H1 (cell line): ENCODE data around the gene LPP. TPM values are rescaled to one million over a fixed set of nuclear protein-coding genes. Genes with fewer than 3 reads are reported as not detected.

Experiments used
- CTCF ChIA-PET: fragments of 300-600 bp; sonication (Branson Sonifier 250); formaldehyde crosslinking; loops from one replicate; lab custom pipeline; 2021; ENCODE audit not compliant: partially characterized antibody; lab: Charles Lee
- POLR2A ChIA-PET: fragments of 300-600 bp; sonication (Branson Sonifier 250); formaldehyde crosslinking; loops from one replicate; lab custom pipeline; 2021; ENCODE audit warnings: inconsistent platforms; ENCODE audit not compliant: partially characterized antibody; lab: Charles Lee
- DNase-seq, 2 experiments: peaks; one replicate each; pipeline versions ENCODE4 v3.0.0 to v3.0.0-alpha.2; 2010 to 2022; ENCODE audit warnings: low spot score in 2 of 2, low read depth in 1 of 2, mixed read lengths in 1 of 2
- FAIRE-seq: peaks from 2 replicates; lab custom pipeline; 2011; peaks lifted over from hg19 to GRCh38; lab: Jason Lieb, UNC
- H2AFZ ChIP-seq: 2 replicates; pipeline ENCODE4 v1.8.1; 2012; ENCODE audit warnings: low read length, inconsistent platforms
- H2AK5ac ChIP-seq: 2 replicates; pipeline ENCODE4 v1.6.1; 2013; ENCODE audit warnings: low read depth, low read length
- H2BK120ac ChIP-seq: replicated peaks from 2 replicates; pipeline ENCODE3; 2013; ENCODE audit warnings: low read depth, low read length, inconsistent platforms
- H2BK12ac ChIP-seq: 2 replicates; pipeline ENCODE4 v1.6.1; 2013; ENCODE audit warnings: low read depth, low read length
- H2BK15ac ChIP-seq: 2 replicates; pipeline ENCODE4 v1.6.1; 2013; ENCODE audit warnings: low read length
- H2BK20ac ChIP-seq: 2 replicates; pipeline ENCODE4 v1.6.1; 2013; ENCODE audit warnings: low read length
- H2BK5ac ChIP-seq: 2 replicates; pipeline ENCODE4 v1.6.1; 2013; ENCODE audit warnings: low read depth, low read length
- H3K14ac ChIP-seq: 2 replicates; pipeline ENCODE4 v1.6.1; 2013; ENCODE audit warnings: inconsistent platforms; ENCODE audit not compliant: insufficient read length
- H3K18ac ChIP-seq: 2 replicates; pipeline ENCODE4 v1.6.1; 2013; ENCODE audit warnings: low read length; ENCODE audit errors: extremely low read depth
- H3K23ac ChIP-seq: 2 replicates; pipeline ENCODE4 v1.6.1; 2013; ENCODE audit warnings: inconsistent platforms; ENCODE audit not compliant: insufficient read length
- H3K23me2 ChIP-seq: 2 replicates; pipeline ENCODE4 v1.6.1; 2013; ENCODE audit warnings: low read depth, low read length
- H3K27ac ChIP-seq: 2 replicates; pipeline ENCODE4 v1.6.1; 2011; ENCODE audit warnings: low read depth, low read length, inconsistent platforms
- H3K27me3 ChIP-seq, 4 experiments: replicated peaks in 1 of 4; 1 replicate in 1 of 4; 2 replicates in 3 of 4; pipeline versions ENCODE4 v1.6.1 to v1.8.1; 2011 to 2013; ENCODE audit warnings: low read length in 3 of 4, mild to moderate bottlenecking in 3 of 4, inconsistent platforms in 2 of 4, mixed read lengths in 2 of 4, moderate library complexity in 1 of 4; ENCODE audit not compliant: control insufficient read depth in 3 of 4, insufficient read depth in 3 of 4; ENCODE audit errors: extremely low read depth in 1 of 4
- H3K36me3 ChIP-seq, 4 experiments: 2 replicates each; pipeline versions ENCODE4 v1.6.1 to v1.8.1; 2011 to 2013; ENCODE audit warnings: mild to moderate bottlenecking in 4 of 4, low read length in 3 of 4, moderate library complexity in 2 of 4, control low read depth in 1 of 4, inconsistent platforms in 1 of 4; ENCODE audit not compliant: insufficient read depth in 4 of 4, control insufficient read depth in 2 of 4
- H3K4ac ChIP-seq: replicated peaks from 2 replicates; pipeline ENCODE3; 2013; ENCODE audit warnings: low read length, low read depth, mixed read lengths, inconsistent platforms; ENCODE audit not compliant: insufficient read length
- H3K4me1 ChIP-seq, 4 experiments: replicated peaks in 1 of 4; 1 replicate in 1 of 4; 2 replicates in 3 of 4; pipeline versions ENCODE4 v1.6.1 to v1.8.1; 2011 to 2013; ENCODE audit warnings: low read length in 3 of 4, inconsistent platforms in 2 of 4, mixed read lengths in 1 of 4; ENCODE audit not compliant: insufficient read depth in 4 of 4, control insufficient read depth in 3 of 4
- H3K4me2 ChIP-seq, 2 experiments: 2 replicates each; pipeline versions ENCODE4 v1.6.1 to v1.8.1; 2011 to 2013; ENCODE audit warnings: low read depth in 2 of 2, low read length in 2 of 2, control low read depth in 1 of 2, inconsistent platforms in 1 of 2, mild to moderate bottlenecking in 1 of 2; ENCODE audit not compliant: insufficient read depth in 1 of 2
- H3K4me3 ChIP-seq, 4 experiments: fragments of 200-600, 300-600 bp in 1 of 4; sonication (generic), shearing (Covaris generic), sonication (Bioruptor Twin) in 1 of 4; 2 replicates each; pipeline versions ENCODE4 v1.5.1 to v1.8.1; 2011 to 2016; ENCODE audit warnings: low read length in 4 of 4, low read depth in 3 of 4, control low read depth in 2 of 4, inconsistent platforms in 2 of 4, mild to moderate bottlenecking in 2 of 4, mixed read lengths in 1 of 4, moderate library complexity in 1 of 4; ENCODE audit not compliant: insufficient read depth in 2 of 4; ENCODE audit errors: extremely low read depth in 1 of 4
- H3K56ac ChIP-seq: replicated peaks from 2 replicates; pipeline ENCODE3; 2013; ENCODE audit warnings: low read depth, mild to moderate bottlenecking, mixed read lengths, low read length, inconsistent platforms; ENCODE audit not compliant: insufficient read length
- H3K79me1 ChIP-seq: 2 replicates; pipeline ENCODE4 v1.6.1; 2013; ENCODE audit warnings: low read depth, low read length, control low read depth
- H3K79me2 ChIP-seq, 2 experiments: 2 replicates each; pipeline versions ENCODE4 v1.6.1 to v1.8.1; 2012 to 2013; ENCODE audit warnings: low read length in 2 of 2, mild to moderate bottlenecking in 2 of 2, inconsistent platforms in 1 of 2; ENCODE audit not compliant: insufficient read depth in 2 of 2, control insufficient read depth in 1 of 2
- H3K9ac ChIP-seq, 4 experiments: replicated peaks in 1 of 4; 1 replicate in 1 of 4; 2 replicates in 3 of 4; pipeline versions ENCODE4 v1.6.1 to v1.8.1; 2011 to 2013; ENCODE audit warnings: low read depth in 3 of 4, low read length in 3 of 4, control low read depth in 2 of 4, mild to moderate bottlenecking in 2 of 4, moderate library complexity in 2 of 4, inconsistent platforms in 1 of 4; ENCODE audit errors: extremely low read depth in 1 of 4
- H3K9me3 ChIP-seq, 2 experiments: 2 replicates each; pipeline versions ENCODE4 v1.6.1 to v1.8.1; 2012 to 2013; ENCODE audit warnings: mild to moderate bottlenecking in 2 of 2, moderate library complexity in 2 of 2, control low read depth in 1 of 2, inconsistent platforms in 1 of 2, low read depth in 1 of 2, low read length in 1 of 2, mixed read lengths in 1 of 2; ENCODE audit not compliant: insufficient read depth in 2 of 2
- H4K20me1 ChIP-seq, 2 experiments: replicated peaks in 1 of 2; 2 replicates each; pipeline versions ENCODE3 to v1.8.1; 2011 to 2013; ENCODE audit warnings: inconsistent platforms in 2 of 2, low read length in 2 of 2, mild to moderate bottlenecking in 1 of 2; ENCODE audit not compliant: insufficient read depth in 2 of 2, control insufficient read depth in 1 of 2
- H4K5ac ChIP-seq: 2 replicates; pipeline ENCODE4 v1.6.1; 2013; ENCODE audit warnings: low read length, low read depth, mixed read lengths, inconsistent platforms; ENCODE audit not compliant: insufficient read length
- H4K8ac ChIP-seq: 2 replicates; pipeline ENCODE4 v1.8.0; 2013; ENCODE audit warnings: mild to moderate bottlenecking, moderate library complexity, low read length, inconsistent platforms; ENCODE audit not compliant: insufficient read depth; ENCODE audit errors: extremely low read depth
- H4K91ac ChIP-seq: replicated peaks from 2 replicates; pipeline ENCODE3; 2013; ENCODE audit warnings: low read length, mixed read lengths, inconsistent platforms; ENCODE audit not compliant: insufficient read length
- CTCF ChIP-seq, 3 experiments: IDR thresholded peaks; 1 replicate in 2 of 3; 2 replicates in 1 of 3; pipeline versions ENCODE4 v1.5.1 to v1.6.1; 2011; ENCODE audit warnings: low read length in 3 of 3, mild to moderate bottlenecking in 3 of 3, inconsistent platforms in 2 of 3, low read depth in 1 of 3, moderate library complexity in 1 of 3; ENCODE audit not compliant: insufficient read depth in 1 of 3; ENCODE audit errors: control extremely low read depth in 1 of 3
- EGR1 ChIP-seq: IDR thresholded peaks from 2 replicates; pipeline ENCODE4 v1.6.1; 2011; ENCODE audit warnings: low read depth, low read length, borderline replicate concordance
- EP300 ChIP-seq, 2 experiments: IDR thresholded peaks; 1 replicate in 1 of 2; 2 replicates in 1 of 2; pipeline ENCODE4 v1.6.1; 2011 to 2012; ENCODE audit warnings: low read depth in 2 of 2, low read length in 2 of 2, mild to moderate bottlenecking in 2 of 2, borderline replicate concordance in 1 of 2, inconsistent platforms in 1 of 2, moderate library complexity in 1 of 2
- EZH2 ChIP-seq: fragments of 200-600 bp; sonication (generic); IDR thresholded peaks from 2 replicates; pipeline ENCODE4 v1.7.1; 2012; ENCODE audit warnings: low read depth, mild to moderate bottlenecking, moderate library complexity, low read length, inconsistent platforms; ENCODE audit not compliant: severe bottlenecking
- FOSL1 ChIP-seq: IDR thresholded peaks from 2 replicates; pipeline ENCODE4 v1.6.1; 2011; ENCODE audit warnings: mild to moderate bottlenecking, low read depth, low read length, moderate library complexity; ENCODE audit not compliant: insufficient read depth
- HDAC6 ChIP-seq: IDR thresholded peaks from one replicate; pipeline ENCODE4 v1.7.1; 2012; ENCODE audit warnings: low read depth, mild to moderate bottlenecking, inconsistent platforms, low read length, moderate library complexity
- KDM4A ChIP-seq: IDR thresholded peaks from one replicate; pipeline ENCODE4 v1.7.1; 2012; ENCODE audit warnings: low read depth, mild to moderate bottlenecking, moderate library complexity, low read length, inconsistent platforms; ENCODE audit not compliant: severe bottlenecking
- SP4 ChIP-seq: IDR thresholded peaks from 2 replicates; pipeline ENCODE4 v1.6.1; 2012; ENCODE audit warnings: low read length, inconsistent platforms
- TAF1 ChIP-seq: IDR thresholded peaks from 2 replicates; pipeline ENCODE4 v1.6.1; 2011; ENCODE audit warnings: mild to moderate bottlenecking, low read depth, low read length
- TBP ChIP-seq: IDR thresholded peaks from 2 replicates; pipeline ENCODE4 v1.6.1; 2011; ENCODE audit warnings: low read depth, low read length, improper control_type of control experiment
- TEAD4 ChIP-seq: IDR thresholded peaks from 2 replicates; pipeline ENCODE4 v1.6.1; 2012; ENCODE audit warnings: low read depth, low read length, inconsistent platforms, mixed read lengths
- WGBS, 2 experiments: shearing (Covaris generic) in 1 of 2; methylation state at CpG; one replicate each; pipeline versions ENCODE4 v1.1.6 to v1.1.7; 2013 to 2015; ENCODE audit warnings: low lambda C conversion rate in 2 of 2, mixed read lengths in 2 of 2, inconsistent platforms in 1 of 2, low coverage in 1 of 2, missing lambda C conversion rate in 1 of 2; ENCODE audit not compliant: insufficient replicate concordance in 2 of 2, insufficient coverage in 1 of 2, insufficient read length in 1 of 2; ENCODE audit errors: extremely low coverage in 1 of 2, missing lambda C conversion rate in 1 of 2; 5-methylcytosine and 5-hydroxymethylcytosine counted together
- polyA plus RNA-seq, 7 experiments: library from polyadenylated mRNA; depleted of rRNA in 3 of 7; stranded (reverse) in 5 of 7; unstranded in 2 of 7; fragments of >200 nt in 5 of 7; fragments of 200-250 nt in 2 of 7; gene quantifications; 1 replicate in 5 of 7; 2 replicates in 1 of 7; 4 replicates in 1 of 7; pipeline versions ENCODE4 v1.2.1 to v1.2.3, GENCODE V29; 2011 to 2013; ENCODE audit warnings: missing spikeins in 2 of 7, mixed read lengths in 2 of 7
- total RNA-seq: library from RNA; stranded (reverse); fragmentation: NEBNext Ultra II Directional; extraction: Animal tissue kit (Norgen Biotek cat#: 25700); gene quantifications from 2 replicates; pipeline ENCODE4 v1.2.1, GENCODE V29; 2021

Gene LPP
- total and polyA plus RNA-seq, 2 of the 8 experiments (the other 6 are each of a cell fraction or from before 2014, with no cell fraction given), result 10.0 to 53.3 TPM

GRCh38 chr3:188194332-188194731 is 40.4 kb downstream of the LPP start:
- Histone ChIP-seq H3K23me2 (no peaks in the 10 kb centered on the region), H3K4me2 (no peak overlapping the region), H3K23ac (no peak overlapping the region), H4K91ac (no peak overlapping the region), H3K79me2 (peaks cover 0 to 14% of the 10 kb centered on the region in 2 experiments; a peak in 3 of 4 replicates), H3K18ac (no peak overlapping the region), H2BK5ac (no peak overlapping the region), H3K27ac (no peak overlapping the region), H2AK5ac (no peak overlapping the region), H3K4me1 (peaks cover 0 to 6% (median 4%) of the 10 kb centered on the region in 4 experiments; a peak in 3 of 7 replicates), H3K9me3 (no peaks in the 10 kb centered on the region), H2BK20ac (no peak overlapping the region), H2BK15ac (no peak overlapping the region), H3K14ac (no peak overlapping the region), H3K4ac (no peak overlapping the region), H3K4me3 (no peak overlapping the region), H4K5ac (no peak overlapping the region), H3K56ac (no peak overlapping the region), H2AFZ (no peak overlapping the region), H4K20me1 (peaks cover 0 to 4% of the 10 kb centered on the region in 2 experiments), H3K9ac (no peak overlapping the region), H2BK120ac (no peak overlapping the region), H2BK12ac (no peak overlapping the region), H3K79me1 (peaks cover 8% of the 10 kb centered on the region; the same call in 1 of the 2 replicates), H3K27me3 (no peaks in the 10 kb centered on the region), H3K36me3 (no peaks in the 10 kb centered on the region), H4K8ac (no peak overlapping the region)
- DNase-seq (no peak), FAIRE-seq (no peak)
- TF ChIP-seq EZH2 (no peak), KDM4A (no peak), TEAD4 (no peak), EP300 (IDR thresholded peaks at IDR 0.05; ENCODE audit: borderline replicate concordance in 1 of 2, low read depth in 2 of 2, low read length in 2 of 2) (no peak), SP4 (no peak), EGR1 (no peak), TAF1 (no peak), FOSL1 (no peak), HDAC6 (no peak), TBP (no peak), CTCF (IDR thresholded peaks at IDR 0.05; ENCODE audit: control extremely low read depth in 1 of 3, insufficient read depth in 1 of 3, low read depth in 1 of 3, low read length in 3 of 3) (no peak)
- POLR2A ChIA-PET, result interaction anchor here (1.3 kb wide), 1 partner anchor 15 kb away, joined by 4 read pairs; no protein-coding TSS in a partner anchor
- WGBS, 2 experiments, result 85% methylated on average over 2 of the region's 2 CpGs; no CpG with 5 or more reads in 1 of the 2 experiments
- CTCF ChIA-PET, result interaction anchor here (1.0 to 7.0 kb wide), 4 partner anchors 8 to 453 kb away, joined by 4 to 50 read pairs (median 4); no protein-coding TSS in a partner anchor
